ENCODE data around the gene CAMKMT. TPM values are rescaled to one million over a fixed set of nuclear protein-coding genes. Genes with fewer than 3 reads are reported as not detected.

Gene CAMKMT
- total RNA-seq, 1 donor from 2014 or later: 11.4 TPM

- intact Hi-C loops (cut with micrococcal nuclease): no loop called here
These were observed 368.8 kb downstream of the CAMKMT start for GRCh38 chr2:44730593-44730992.

GRCh38 chr2:44731505-44731904, 369.8 kb downstream of the CAMKMT start:
- intact Hi-C loops (cut with micrococcal nuclease): no loop called here

GRCh38 chr2:44736270-44736942, 374.7 kb downstream of the CAMKMT start:
- intact Hi-C loops (cut with micrococcal nuclease): no loop called here

- intact Hi-C loops (cut with micrococcal nuclease): no loop called here
These were observed 378.9 kb downstream of the CAMKMT start for GRCh38 chr2:44740678-44741077.

GRCh38 chr2:44741507-44741906, 379.8 kb downstream of the CAMKMT start:
- intact Hi-C loops (cut with micrococcal nuclease): no loop called here

GRCh38 chr2:44742057-44742456, 380.3 kb downstream of the CAMKMT start:
- intact Hi-C loops (cut with micrococcal nuclease): no loop called here

GRCh38 chr2:44743473-44743872, 381.7 kb downstream of the CAMKMT start:
- intact Hi-C loops (cut with micrococcal nuclease): no loop called here

GRCh38 chr2:44744961-44745892, 383.5 kb downstream of the CAMKMT start:
- intact Hi-C loops (cut with micrococcal nuclease): no loop called here

- intact Hi-C loops (cut with micrococcal nuclease): no loop called here
These were observed 384.4 kb downstream of the CAMKMT start for GRCh38 chr2:44745922-44746766.

GRCh38 chr2:44746856-44747615, 385.3 kb downstream of the CAMKMT start:
- intact Hi-C loops (cut with micrococcal nuclease): no loop called here

GRCh38 chr2:44747794-44748193, 386.0 kb downstream of the CAMKMT start:
- intact Hi-C loops (cut with micrococcal nuclease): no loop called here

- intact Hi-C loops (cut with micrococcal nuclease): no loop called here
These were observed 390.2 kb downstream of the CAMKMT start for GRCh38 chr2:44751754-44752479.

GRCh38 chr2:44752761-44753160, 391.0 kb downstream of the CAMKMT start:
- intact Hi-C loops (cut with micrococcal nuclease): no loop called here

GRCh38 chr2:44753552-44754285, 392.0 kb downstream of the CAMKMT start:
- intact Hi-C loops (cut with micrococcal nuclease): no loop called here

GRCh38 chr2:44758591-44758990, 396.8 kb downstream of the CAMKMT start:
- intact Hi-C loops (cut with micrococcal nuclease): loop anchor here (1.0 kb wide), 1 partner anchor 26 kb away; no protein-coding TSS in a partner anchor

GRCh38 chr2:44759823-44760222, 398.1 kb downstream of the CAMKMT start:
- intact Hi-C loops (cut with micrococcal nuclease): no loop called here

- intact Hi-C loops (cut with micrococcal nuclease): no loop called here
These were observed 401.6 kb downstream of the CAMKMT start for GRCh38 chr2:44763275-44763782.

GRCh38 chr2:44766220-44766619, 404.5 kb downstream of the CAMKMT start:
- intact Hi-C loops (cut with micrococcal nuclease): no loop called here

- intact Hi-C loops (cut with micrococcal nuclease): no loop called here
These were observed 405.0 kb downstream of the CAMKMT start for GRCh38 chr2:44766777-44767176.

All from T-helper 1 cell treated with Interleukin-12 subunit alpha and Interleukin-12 subunit beta and Interleukin-4 antibody, amounts not matched to agents 30 ng/mL and 1 ng/mL, for 36 hours (primary cell).